ENCODE measurements around the gene GRIN3A.
A peak's percentile ranks its signal among the peaks of the same experiment; 100 is the strongest.
"Not testable (repeated sequence)": the region's sequence is repeated elsewhere in the genome, so short reads cannot be mapped to it uniquely, and the experiment has no call there.

Gene GRIN3A

GRCh38 chr9:101572316-101572715 is 166.1 kb downstream of the GRIN3A start:
- no peak for DNase-seq

DNA sequence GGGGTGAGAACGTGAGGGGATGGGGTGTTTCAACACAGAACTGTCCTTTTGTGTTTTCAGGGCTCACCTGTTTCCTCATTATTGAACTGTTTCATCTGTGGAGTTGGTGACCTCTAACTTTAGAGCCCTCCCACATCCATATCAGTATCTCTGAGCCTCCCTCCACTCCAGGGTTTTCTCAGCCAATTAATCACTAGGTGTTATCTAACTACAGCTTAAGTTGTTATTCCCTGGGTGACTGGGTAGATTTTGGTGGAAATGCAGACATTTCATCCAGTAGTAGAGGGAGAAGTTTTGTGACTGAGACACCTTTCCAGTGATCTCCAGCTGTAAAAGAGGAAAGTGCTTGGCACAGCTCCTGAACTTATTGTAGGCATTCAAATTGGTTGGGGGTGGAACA is 167.3 kb downstream of the GRIN3A start:
- DNase-seq = no peak

GRCh38 chr9:101569741-101570501 is 168.5 kb downstream of the GRIN3A start:
- DNase-seq = no peak

- DNase-seq = no peak
Observed at GRCh38 chr9:101567725-101568350, 170.6 kb downstream of the GRIN3A start.

DNA sequence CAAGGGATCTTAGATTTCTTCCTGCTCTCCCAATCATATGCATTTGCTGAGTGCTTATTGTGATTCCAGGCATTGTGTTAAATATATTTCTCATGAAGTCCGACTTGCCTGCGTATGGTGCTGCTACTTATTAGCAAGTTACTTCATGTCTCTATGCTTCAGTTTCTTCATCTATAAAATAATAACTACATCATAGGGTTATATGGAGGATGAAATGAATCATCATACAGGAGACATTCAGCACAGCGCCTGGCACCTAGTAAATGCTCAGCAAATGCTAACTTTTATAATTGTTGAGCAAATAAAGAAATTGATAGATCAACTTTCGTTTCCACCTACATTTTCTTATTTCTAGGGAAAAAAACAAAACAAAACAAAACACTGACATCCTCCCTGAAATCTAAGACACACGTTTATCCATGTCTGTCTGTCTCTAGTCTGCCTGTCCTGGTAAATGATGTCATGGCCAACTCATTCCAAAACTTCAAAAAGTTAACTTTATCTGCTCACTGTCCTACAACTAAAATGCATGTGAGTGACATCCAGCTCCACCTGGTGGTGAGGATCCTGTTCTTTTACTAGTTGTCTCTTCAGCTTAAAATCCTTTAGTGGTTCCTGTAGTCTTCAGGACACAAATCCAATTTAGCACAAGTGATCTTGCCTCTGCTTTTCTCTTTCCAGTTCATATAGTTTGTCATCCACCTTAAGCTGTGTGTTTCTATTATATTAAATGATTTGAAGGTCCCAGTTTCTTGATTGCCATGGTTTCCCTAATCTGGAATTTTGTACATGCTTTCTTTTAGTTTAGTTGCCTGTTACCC is 171.3 kb downstream of the GRIN3A start:
- DNase-seq = no peak

GRCh38 chr9:101564252-101564651 is 174.2 kb downstream of the GRIN3A start:
- no peak for DNase-seq

DNA sequence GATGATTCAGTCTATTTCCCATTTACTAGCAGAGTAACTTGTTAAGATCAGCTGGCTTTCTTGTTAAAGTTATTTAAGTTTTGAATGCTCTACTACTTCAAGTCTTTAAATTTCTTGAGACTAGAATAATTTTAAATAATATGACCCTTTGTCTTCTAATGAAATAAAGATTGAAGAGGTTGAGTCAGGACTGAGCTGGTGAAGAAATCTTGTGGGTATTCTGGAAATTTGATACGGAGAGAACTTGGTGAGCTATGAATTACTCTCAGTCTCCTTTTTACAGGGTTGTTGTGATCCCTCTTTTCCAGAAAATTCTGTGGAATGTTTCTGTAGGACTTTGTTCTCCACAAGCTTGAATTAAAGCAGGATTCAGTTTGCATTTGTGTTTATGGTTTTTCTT is 175.5 kb downstream of the GRIN3A start:
- DNase-seq = no peak

- DNase-seq = no peak
Observed at GRCh38 chr9:101561740-101562139, 176.7 kb downstream of the GRIN3A start.

- not testable (repeated sequence) for DNase-seq
Observed at GRCh38 chr9:101549472-101550098, 188.9 kb downstream of the GRIN3A start.

- no peak for DNase-seq
Observed at GRCh38 chr9:101543098-101543735, 195.2 kb downstream of the GRIN3A start.

DNA sequence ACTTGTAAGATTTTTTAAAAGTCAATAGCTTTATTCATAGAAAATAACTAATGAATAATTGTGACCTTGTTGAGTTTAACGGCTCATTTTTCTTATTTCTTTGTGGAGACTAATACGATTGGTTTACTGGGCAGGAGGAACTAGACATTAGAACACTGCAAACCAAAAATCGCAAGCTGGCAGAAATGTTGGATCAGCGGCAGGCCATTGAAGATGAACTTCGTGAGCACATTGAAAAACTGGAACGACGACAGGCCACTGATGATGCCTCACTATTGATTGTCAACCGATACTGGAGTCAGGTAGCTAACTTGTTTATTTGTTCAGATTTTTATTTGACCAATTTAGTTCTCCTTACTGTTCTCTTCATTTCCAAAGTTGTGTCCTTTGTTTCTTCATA is 198.4 kb downstream of the GRIN3A start:
- DNase-seq = no peak

DNA sequence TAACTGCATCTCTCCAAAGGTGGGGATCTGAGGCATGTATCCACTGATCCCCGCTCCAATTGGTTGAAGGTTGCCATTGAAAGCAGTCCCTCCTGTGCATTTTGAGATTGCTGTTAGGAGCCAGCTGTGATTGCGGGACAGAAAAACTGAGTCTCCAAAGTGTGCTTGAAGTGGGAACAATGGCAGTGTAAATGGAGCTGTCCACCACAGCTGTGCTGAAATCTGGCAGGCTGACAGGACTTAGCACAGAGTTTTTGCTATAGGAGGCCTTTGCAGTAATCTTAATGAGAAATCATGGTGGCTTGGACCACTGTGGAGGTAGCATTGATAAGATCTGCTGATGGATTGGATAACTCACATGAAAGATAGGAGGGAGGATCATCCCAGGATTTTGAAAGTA is 201.5 kb downstream of the GRIN3A start:
- no peak for DNase-seq

DNA sequence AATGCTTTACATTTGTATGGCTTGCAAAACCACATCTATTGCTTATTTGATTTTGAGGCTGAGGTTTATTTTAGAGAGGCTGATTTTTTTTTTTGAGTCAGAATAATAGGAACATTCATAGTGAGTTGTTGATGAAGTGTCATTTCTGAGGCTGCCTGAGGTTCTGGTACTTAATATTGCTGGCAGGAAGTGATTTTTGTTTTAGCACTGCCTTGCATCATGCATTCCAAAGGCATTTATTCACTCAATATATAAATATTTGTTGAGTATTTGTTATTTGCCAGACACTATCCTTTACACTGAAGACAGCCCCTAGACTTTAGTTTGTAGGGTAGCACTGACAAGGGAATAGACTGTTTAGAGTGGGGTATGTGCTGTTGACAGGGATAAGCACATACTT is 202.1 kb downstream of the GRIN3A start:
- no peak for DNase-seq

DNA sequence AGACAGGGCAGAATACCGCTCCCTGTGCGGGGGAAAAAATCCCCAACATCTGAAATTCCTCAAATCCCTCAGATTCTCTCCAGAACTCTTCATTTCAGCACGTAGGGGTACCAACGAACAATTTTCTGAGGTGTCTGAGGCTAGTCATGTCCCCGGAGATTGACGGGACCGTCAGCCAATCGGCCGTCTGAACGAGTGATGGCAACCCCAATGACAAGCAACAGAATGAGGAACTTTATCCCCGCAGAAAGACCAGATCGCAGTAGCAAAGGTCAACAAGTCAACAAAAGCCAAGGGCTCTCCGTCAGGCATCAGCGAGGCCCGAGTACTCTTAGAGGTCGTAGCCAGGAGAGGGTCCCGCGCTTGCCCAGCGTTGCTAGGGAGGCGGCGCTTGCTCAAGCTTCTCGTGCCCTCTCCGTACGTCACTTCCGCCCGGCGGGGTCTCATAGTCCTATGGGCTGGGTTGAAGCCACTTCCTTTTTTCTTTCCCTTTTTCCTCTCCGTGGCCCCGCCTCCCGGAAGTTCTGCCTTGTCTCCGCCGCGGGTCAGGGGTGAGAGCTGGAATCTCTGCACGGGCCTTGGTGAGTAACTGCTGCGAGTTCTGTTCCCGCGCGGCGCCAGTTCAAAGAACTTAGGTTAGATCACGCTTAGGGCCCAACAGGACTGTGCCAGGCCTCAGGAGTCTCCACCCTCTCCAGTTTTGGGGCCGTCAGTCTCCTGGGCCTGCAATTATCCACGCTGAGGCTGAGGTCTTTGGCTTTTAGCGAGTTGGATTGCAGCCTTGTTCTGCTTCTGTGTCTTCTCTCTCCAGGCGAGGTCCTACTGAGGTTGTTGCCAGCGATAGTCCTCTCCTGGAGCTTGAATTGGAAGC is 204.9 kb downstream of the GRIN3A start, which contains the start of gene RNF20:
TSS of gene RNF20 (plus strand) at position 520 of the 871 bp plus-strand sequence. CDS start 1,571 bp downstream, outside the sequence.
- peak; percentile 71 for DNase-seq

GRCh38 chr9:101530076-101530711 is 208.3 kb downstream of the GRIN3A start:
- DNase-seq = peak; percentile 57

GRCh38 chr9:101528015-101528414 is 210.4 kb downstream of the GRIN3A start:
- DNase-seq = no peak

GRCh38 chr9:101527066-101527465 is 211.4 kb downstream of the GRIN3A start:
- DNase-seq = no peak

- no peak for DNase-seq
Observed at GRCh38 chr9:101524371-101524770, 214.1 kb downstream of the GRIN3A start.
